Parathyroid adenoma (tissue), 2 donors: ENCODE results near the gene PAGR1.

Experiments
- H2AFZ ChIP-seq: fragments of 300-600 bp; sonication (generic); one replicate; pipeline ENCODE4 v1.7.0; 2017; ENCODE audit warnings: antibody characterized with exemption, mild to moderate bottlenecking
- H3K27ac ChIP-seq: fragments of 300-600 bp; sonication (generic); one replicate; pipeline ENCODE4 v1.7.0; 2017
- H3K27me3 ChIP-seq: fragments of 300-600 bp; sonication (generic); one replicate; pipeline ENCODE4 v1.7.0; 2017; ENCODE audit warnings: low read length; ENCODE audit not compliant: control insufficient read depth, insufficient read depth
- H3K36me3 ChIP-seq: fragments of 300-600 bp; sonication (generic); one replicate; pipeline ENCODE4 v1.7.0; 2017; ENCODE audit warnings: low read length; ENCODE audit not compliant: control insufficient read depth, insufficient read depth
- H3K4me1 ChIP-seq: fragments of 300-600 bp; sonication (generic); one replicate; pipeline ENCODE4 v1.7.0; 2017; ENCODE audit warnings: control low read depth
- H3K4me2 ChIP-seq: fragments of 300-600 bp; sonication (generic); one replicate; pipeline ENCODE4 v1.7.0; 2017; ENCODE audit warnings: low read length
- H3K4me3 ChIP-seq: fragments of 300-600 bp; sonication (generic); one replicate; pipeline ENCODE4 v1.7.0; 2017; ENCODE audit warnings: low read depth, low read length
- H3K79me2 ChIP-seq: fragments of 300-600 bp; sonication (generic); one replicate; pipeline ENCODE4 v1.7.0; 2017; ENCODE audit warnings: control low read depth
- H3K9ac ChIP-seq: fragments of 300-600 bp; sonication (generic); one replicate; pipeline ENCODE4 v1.7.0; 2017; ENCODE audit warnings: mild to moderate bottlenecking
- H3K9me3 ChIP-seq: fragments of 300-600 bp; sonication (generic); one replicate; pipeline ENCODE4 v1.7.0; 2017; ENCODE audit warnings: low read length; ENCODE audit not compliant: control insufficient read depth
- TF ChIP-seq, protein P1 (sequence below): fragments of 300-600 bp; sonication (generic); IDR thresholded peaks from one replicate; pipeline ENCODE4 v1.7.0; 2017; ENCODE audit warnings: antibody characterized with exemption, mild to moderate bottlenecking
- donor health status: primary hyperparathyroidism.

The PAGR1 gene

DNA sequence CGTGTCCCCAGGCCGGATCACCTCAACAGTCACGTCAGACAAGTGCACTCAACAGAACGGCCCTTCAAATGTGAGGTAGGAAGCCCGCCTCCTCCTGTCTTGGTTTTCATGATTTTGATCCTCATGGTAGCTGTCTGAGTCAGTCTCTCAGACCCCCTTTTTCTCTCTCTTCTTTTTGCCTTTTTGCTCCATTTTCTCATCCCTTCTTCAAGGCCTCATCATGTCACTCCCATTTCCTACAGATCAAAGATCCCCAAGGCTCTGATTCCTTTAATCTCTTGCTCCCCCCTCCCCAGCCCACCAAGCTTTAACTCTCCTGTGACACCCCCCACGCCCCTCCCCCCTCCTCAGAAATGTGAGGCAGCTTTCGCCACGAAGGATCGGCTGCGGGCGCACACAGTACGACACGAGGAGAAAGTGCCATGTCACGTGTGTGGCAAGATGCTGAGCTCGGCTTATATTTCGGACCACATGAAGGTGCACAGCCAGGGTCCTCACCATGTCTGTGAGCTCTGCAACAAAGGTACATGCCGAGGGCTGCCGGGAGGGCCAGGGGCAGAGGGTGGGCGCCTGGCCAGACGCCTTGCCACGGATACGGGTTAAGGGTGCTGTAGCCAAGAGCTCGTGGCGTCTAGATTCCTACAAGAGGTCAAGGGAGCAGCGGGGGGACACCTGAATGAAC, 7.6 kb upstream of the PAGR1 start:
- Histone ChIP-seq H3K4me3 (peak overlapping the region; percentile 61), H3K27ac (peak overlapping the region; percentile 82), H3K9me3 (no peaks in the 10 kb centered on the region), H3K79me2 (no peaks in the 10 kb centered on the region), H3K4me2 (peak overlapping the region; percentile 83), H3K9ac (no peak overlapping the region), H3K36me3 (no peaks in the 10 kb centered on the region), H2AFZ (peak overlapping the region; percentile 64), H3K4me1 (peaks cover 27% of the 10 kb centered on the region), H3K27me3 (no peaks in the 10 kb centered on the region)
- TF ChIP-seq, protein P1, sequence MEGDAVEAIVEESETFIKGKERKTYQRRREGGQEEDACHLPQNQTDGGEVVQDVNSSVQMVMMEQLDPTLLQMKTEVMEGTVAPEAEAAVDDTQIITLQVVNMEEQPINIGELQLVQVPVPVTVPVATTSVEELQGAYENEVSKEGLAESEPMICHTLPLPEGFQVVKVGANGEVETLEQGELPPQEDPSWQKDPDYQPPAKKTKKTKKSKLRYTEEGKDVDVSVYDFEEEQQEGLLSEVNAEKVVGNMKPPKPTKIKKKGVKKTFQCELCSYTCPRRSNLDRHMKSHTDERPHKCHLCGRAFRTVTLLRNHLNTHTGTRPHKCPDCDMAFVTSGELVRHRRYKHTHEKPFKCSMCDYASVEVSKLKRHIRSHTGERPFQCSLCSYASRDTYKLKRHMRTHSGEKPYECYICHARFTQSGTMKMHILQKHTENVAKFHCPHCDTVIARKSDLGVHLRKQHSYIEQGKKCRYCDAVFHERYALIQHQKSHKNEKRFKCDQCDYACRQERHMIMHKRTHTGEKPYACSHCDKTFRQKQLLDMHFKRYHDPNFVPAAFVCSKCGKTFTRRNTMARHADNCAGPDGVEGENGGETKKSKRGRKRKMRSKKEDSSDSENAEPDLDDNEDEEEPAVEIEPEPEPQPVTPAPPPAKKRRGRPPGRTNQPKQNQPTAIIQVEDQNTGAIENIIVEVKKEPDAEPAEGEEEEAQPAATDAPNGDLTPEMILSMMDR = no peak

DNA sequence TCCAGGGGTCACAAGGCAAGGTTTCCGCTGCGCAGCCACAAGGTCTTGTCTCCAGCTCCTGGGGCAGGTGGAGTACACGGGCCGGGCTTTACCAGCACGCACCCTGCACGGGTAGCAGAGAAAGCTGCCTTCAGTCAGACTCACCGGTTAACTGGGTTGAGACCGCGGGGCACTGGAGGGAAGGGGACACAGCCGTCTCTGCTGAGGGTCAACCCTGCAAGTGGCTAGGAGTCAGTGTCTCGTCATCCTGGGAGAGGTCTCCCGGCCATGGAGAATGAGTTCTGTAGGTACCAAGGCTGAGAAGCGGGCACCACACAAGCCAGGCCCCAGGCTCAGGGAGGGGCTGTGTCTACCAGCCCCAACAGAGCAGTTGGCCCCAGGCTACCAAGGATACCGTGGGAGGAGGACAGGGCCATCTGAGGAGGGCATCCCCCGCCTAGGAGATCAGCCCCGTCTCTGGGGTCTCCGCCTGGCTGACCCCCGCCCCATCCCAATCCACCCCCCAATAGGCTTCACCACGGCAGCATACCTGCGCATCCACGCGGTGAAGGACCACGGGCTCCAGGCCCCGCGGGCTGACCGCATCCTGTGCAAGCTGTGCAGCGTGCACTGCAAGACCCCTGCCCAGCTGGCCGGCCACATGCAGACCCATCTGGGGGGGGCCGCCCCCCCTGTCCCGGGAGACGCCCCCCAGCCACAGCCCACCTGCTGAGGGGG, 6.8 kb upstream of the PAGR1 start:
- Histone ChIP-seq H2AFZ (no peak overlapping the region), H3K9me3 (no peaks in the 10 kb centered on the region), H3K9ac (no peak overlapping the region), H3K36me3 (no peaks in the 10 kb centered on the region), H3K4me3 (no peak overlapping the region), H3K79me2 (peaks cover 3% of the 10 kb centered on the region), H3K4me2 (no peak overlapping the region), H3K27ac (peak overlapping the region; percentile 82), H3K27me3 (no peaks in the 10 kb centered on the region), H3K4me1 (peaks cover 28% of the 10 kb centered on the region)
- TF ChIP-seq, protein P1 = no peak

DNA sequence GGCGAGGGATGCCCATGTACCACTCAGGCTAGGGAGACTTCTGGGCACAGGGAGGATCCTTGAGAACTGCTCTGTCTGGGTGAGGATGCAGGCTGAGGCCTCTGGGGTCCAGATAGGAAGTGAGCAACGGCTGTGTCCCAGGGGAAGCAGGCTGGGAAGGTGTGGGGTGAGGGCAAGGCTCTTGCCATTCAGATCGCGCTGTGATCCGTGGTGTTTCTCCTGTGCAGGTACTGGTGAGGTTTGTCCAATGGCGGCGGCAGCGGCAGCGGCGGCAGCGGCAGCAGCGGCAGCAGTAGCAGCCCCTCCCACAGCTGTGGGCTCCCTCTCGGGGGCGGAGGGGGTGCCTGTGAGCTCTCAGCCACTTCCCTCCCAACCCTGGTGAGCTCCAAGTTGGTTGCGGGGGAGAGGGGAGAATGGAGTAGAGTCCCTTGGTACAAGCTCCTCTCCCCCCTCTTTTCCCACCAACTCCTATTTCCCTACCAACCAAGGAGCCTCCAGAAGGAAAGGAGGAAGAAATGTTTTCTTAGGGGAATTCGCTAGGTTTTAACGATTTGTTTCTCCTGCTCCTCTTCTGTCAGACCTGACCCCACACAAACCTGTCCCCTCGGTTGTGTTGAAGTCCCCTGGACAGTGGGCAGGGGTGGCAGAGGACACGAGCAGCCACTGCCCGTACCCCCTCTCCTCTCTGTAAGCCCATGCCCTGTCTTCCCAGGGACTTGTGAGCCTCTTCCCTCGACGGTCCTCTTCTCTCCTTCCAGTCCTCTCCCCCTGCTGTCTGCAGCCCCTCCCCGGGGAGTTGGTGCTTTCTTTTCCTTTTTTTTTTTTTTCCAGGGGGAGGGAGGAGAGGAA, 5.9 kb upstream of the PAGR1 start:
- peaks cover 25% of the 10 kb centered on the region for H3K4me1 ChIP-seq

DNA sequence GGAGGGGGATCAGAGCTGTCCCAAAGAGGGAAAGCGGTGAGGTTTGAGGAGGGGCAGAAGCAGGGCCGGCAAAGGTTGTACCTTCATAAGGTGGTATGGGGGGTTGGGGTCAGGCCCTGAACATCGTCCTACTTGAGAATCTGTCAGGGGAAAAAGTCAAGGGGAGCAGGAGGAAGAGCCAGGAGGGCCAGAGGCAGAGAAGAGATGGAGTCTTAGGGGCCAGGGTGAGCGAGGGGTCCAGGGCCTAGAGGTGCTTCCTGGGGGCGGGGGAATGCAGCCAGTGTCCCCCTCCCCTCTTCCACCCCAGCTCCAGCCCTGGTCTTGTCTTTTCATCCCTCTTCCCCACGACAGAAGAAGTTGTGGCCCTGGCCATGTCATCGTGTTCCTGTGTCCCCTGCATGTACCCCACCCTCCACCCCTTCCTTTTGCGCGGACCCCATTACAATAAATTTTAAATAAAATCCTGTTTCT, 5.2 kb upstream of the PAGR1 start:
- TF ChIP-seq, protein P1 = no peak
- no peak overlapping the region for H3K9ac ChIP-seq
- peak overlapping the region; percentile 89 for H3K4me2 ChIP-seq
- peak overlapping the region; percentile 53 for H3K4me3 ChIP-seq
- H2AFZ ChIP-seq = peak overlapping the region; percentile 86
- peak overlapping the region; percentile 95 for H3K27ac ChIP-seq
- H3K79me2 ChIP-seq = peaks cover 6% of the 10 kb centered on the region
- H3K4me1 ChIP-seq = peaks cover 27% of the 10 kb centered on the region
- H3K9me3 ChIP-seq = no peaks in the 10 kb centered on the region
- H3K36me3 ChIP-seq = no peaks in the 10 kb centered on the region
- H3K27me3 ChIP-seq = no peaks in the 10 kb centered on the region

More for the DNA sequence above, 5.9 kb upstream of the PAGR1 start:
- no peak overlapping the region for H3K4me2 ChIP-seq
- peak overlapping the region; percentile 95 for H3K27ac ChIP-seq
- TF ChIP-seq, protein P1 = no peak
- H2AFZ ChIP-seq = no peak overlapping the region
- H3K36me3 ChIP-seq = no peaks in the 10 kb centered on the region
- no peak overlapping the region for H3K9ac ChIP-seq
- H3K9me3 ChIP-seq = no peaks in the 10 kb centered on the region
- H3K4me3 ChIP-seq = no peak overlapping the region
- H3K27me3 ChIP-seq = no peaks in the 10 kb centered on the region
- peaks cover 6% of the 10 kb centered on the region for H3K79me2 ChIP-seq
